ENCODE measurements around the gene RNF224. TPM values are rescaled to one million over a fixed set of nuclear protein-coding genes. Genes with fewer than 3 reads are reported as not detected.

The RNF224 gene
- total and polyA plus RNA-seq, 4 donors, result 0.06 to 2.2 (median 1.3) TPM; not detected in 1

GRCh38 chr9:137232101-137232500, 4.8 kb downstream of the RNF224 start:
- Histone ChIP-seq H3K36me3 (ENCODE audit: control insufficient read depth, insufficient read depth, low read length) (peaks cover 27% of the 10 kb centered on the region), H3K4me1 (ENCODE audit: control insufficient read depth, insufficient read depth, low read length) (peaks cover 27% of the 10 kb centered on the region), H3K27ac (ENCODE audit: low read depth, low read length) (no peak overlapping the region), H3K9me3 (ENCODE audit: control insufficient read depth, insufficient read depth, low read length) (no peaks in the 10 kb centered on the region), H3K27me3 (ENCODE audit: control insufficient read depth, insufficient read depth, low read length) (no peaks in the 10 kb centered on the region), H3K4me3 (ENCODE audit: low read depth, low read length) (no peak overlapping the region)
- no peak for DNase-seq (ENCODE audit: low read depth in 4 of 6, low spot score in 6 of 6)
- WGBS (ENCODE audit: insufficient coverage), result 84% methylated on average over 5 of the region's 10 CpGs

GRCh38 chr9:137232510-137232909, 5.2 kb downstream of the RNF224 start:
- H3K4me1 ChIP-seq (ENCODE audit: control insufficient read depth, insufficient read depth, low read length), result peaks cover 27% of the 10 kb centered on the region
- H3K9me3 ChIP-seq (ENCODE audit: control insufficient read depth, insufficient read depth, low read length), result no peaks in the 10 kb centered on the region
- no peak for DNase-seq (ENCODE audit: low read depth in 4 of 6, low spot score in 6 of 6)
- no peaks in the 10 kb centered on the region for H3K27me3 ChIP-seq (ENCODE audit: control insufficient read depth, insufficient read depth, low read length)
- H3K4me3 ChIP-seq (ENCODE audit: low read depth, low read length), result no peak overlapping the region
- H3K27ac ChIP-seq (ENCODE audit: low read depth, low read length), result no peak overlapping the region
- 80% methylated on average over 24 of the region's 24 CpGs for WGBS (ENCODE audit: insufficient coverage)
- H3K36me3 ChIP-seq (ENCODE audit: control insufficient read depth, insufficient read depth, low read length), result peaks cover 28% of the 10 kb centered on the region

- DNase-seq (ENCODE audit: low read depth in 4 of 6, low spot score in 6 of 6), result no peak
- Histone ChIP-seq H3K27ac (ENCODE audit: low read depth, low read length) (no peak overlapping the region), H3K9me3 (ENCODE audit: control insufficient read depth, insufficient read depth, low read length) (no peaks in the 10 kb centered on the region), H3K27me3 (ENCODE audit: control insufficient read depth, insufficient read depth, low read length) (no peaks in the 10 kb centered on the region), H3K36me3 (ENCODE audit: control insufficient read depth, insufficient read depth, low read length) (peaks cover 36% of the 10 kb centered on the region), H3K4me3 (ENCODE audit: low read depth, low read length) (no peak overlapping the region), H3K4me1 (ENCODE audit: control insufficient read depth, insufficient read depth, low read length) (peaks cover 33% of the 10 kb centered on the region)
- WGBS (ENCODE audit: insufficient coverage), result 82% methylated on average over 35 of the region's 40 CpGs
Measured at GRCh38 chr9:137233143-137233980, 6.1 kb downstream of the RNF224 start.

- 62% methylated on average over 37 of the region's 40 CpGs for WGBS (ENCODE audit: insufficient coverage)
- Histone ChIP-seq H3K36me3 (ENCODE audit: control insufficient read depth, insufficient read depth, low read length) (peaks cover 43% of the 10 kb centered on the region), H3K27ac (ENCODE audit: low read depth, low read length) (no peak overlapping the region), H3K4me1 (ENCODE audit: control insufficient read depth, insufficient read depth, low read length) (peaks cover 42% of the 10 kb centered on the region), H3K9me3 (ENCODE audit: control insufficient read depth, insufficient read depth, low read length) (no peaks in the 10 kb centered on the region), H3K27me3 (ENCODE audit: control insufficient read depth, insufficient read depth, low read length) (no peaks in the 10 kb centered on the region), H3K4me3 (ENCODE audit: low read depth, low read length) (no peak overlapping the region)
- no peak for DNase-seq (ENCODE audit: low read depth in 4 of 6, low spot score in 6 of 6)
Measured at GRCh38 chr9:137234055-137234697, 6.9 kb downstream of the RNF224 start.

- Histone ChIP-seq H3K4me1 (ENCODE audit: control insufficient read depth, insufficient read depth, low read length) (peaks cover 49% of the 10 kb centered on the region), H3K9me3 (ENCODE audit: control insufficient read depth, insufficient read depth, low read length) (no peaks in the 10 kb centered on the region), H3K27ac (ENCODE audit: low read depth, low read length) (no peak overlapping the region), H3K27me3 (ENCODE audit: control insufficient read depth, insufficient read depth, low read length) (no peaks in the 10 kb centered on the region), H3K4me3 (ENCODE audit: low read depth, low read length) (no peak overlapping the region), H3K36me3 (ENCODE audit: control insufficient read depth, insufficient read depth, low read length) (peaks cover 43% of the 10 kb centered on the region)
- DNase-seq (ENCODE audit: low read depth in 4 of 6, low spot score in 6 of 6), result no peak
- WGBS (ENCODE audit: insufficient coverage), result 82% methylated on average over 17 of the region's 18 CpGs
Measured at GRCh38 chr9:137234758-137235423, 7.6 kb downstream of the RNF224 start.

- Histone ChIP-seq H3K4me1 (ENCODE audit: control insufficient read depth, insufficient read depth, low read length) (peaks cover 52% of the 10 kb centered on the region), H3K4me3 (ENCODE audit: low read depth, low read length) (no peak overlapping the region), H3K27me3 (ENCODE audit: control insufficient read depth, insufficient read depth, low read length) (no peaks in the 10 kb centered on the region), H3K36me3 (ENCODE audit: control insufficient read depth, insufficient read depth, low read length) (peaks cover 43% of the 10 kb centered on the region), H3K9me3 (ENCODE audit: control insufficient read depth, insufficient read depth, low read length) (no peaks in the 10 kb centered on the region), H3K27ac (ENCODE audit: low read depth, low read length) (no peak overlapping the region)
- WGBS (ENCODE audit: insufficient coverage), result 75% methylated on average over 32 of the region's 35 CpGs
- DNase-seq (ENCODE audit: low read depth in 4 of 6, low spot score in 6 of 6), result no peak
Measured at GRCh38 chr9:137235424-137236237, 8.3 kb downstream of the RNF224 start.

GRCh38 chr9:137236238-137236935, 9.1 kb downstream of the RNF224 start:
- Histone ChIP-seq H3K4me1 (ENCODE audit: control insufficient read depth, insufficient read depth, low read length) (peaks cover 52% of the 10 kb centered on the region), H3K4me3 (ENCODE audit: low read depth, low read length) (no peak overlapping the region)
- WGBS (ENCODE audit: insufficient coverage), result 14% methylated on average over 28 of the region's 31 CpGs

GRCh38 chr9:137236936-137237421, 9.7 kb downstream of the RNF224 start:
- Histone ChIP-seq H3K9me3 (ENCODE audit: control insufficient read depth, insufficient read depth, low read length) (no peaks in the 10 kb centered on the region), H3K4me1 (ENCODE audit: control insufficient read depth, insufficient read depth, low read length) (peaks cover 54% of the 10 kb centered on the region), H3K4me3 (ENCODE audit: low read depth, low read length) (no peak overlapping the region), H3K27ac (ENCODE audit: low read depth, low read length) (peak overlapping the region; percentile 58), H3K36me3 (ENCODE audit: control insufficient read depth, insufficient read depth, low read length) (peaks cover 46% of the 10 kb centered on the region), H3K27me3 (ENCODE audit: control insufficient read depth, insufficient read depth, low read length) (no peaks in the 10 kb centered on the region)
- DNase-seq (ENCODE audit: low read depth in 4 of 6, low spot score in 6 of 6), result no peak
- 32% methylated on average over 10 of the region's 11 CpGs for WGBS (ENCODE audit: insufficient coverage)

More at GRCh38 chr9:137236238-137236935, 9.1 kb downstream of the RNF224 start:
- DNase-seq (ENCODE audit: low read depth in 4 of 6, low spot score in 6 of 6), result peak in 2 of 6 donors; percentile 82 to 83
- Histone ChIP-seq H3K9me3 (ENCODE audit: control insufficient read depth, insufficient read depth, low read length) (no peaks in the 10 kb centered on the region), H3K27ac (ENCODE audit: low read depth, low read length) (no peak overlapping the region), H3K27me3 (ENCODE audit: control insufficient read depth, insufficient read depth, low read length) (no peaks in the 10 kb centered on the region), H3K36me3 (ENCODE audit: control insufficient read depth, insufficient read depth, low read length) (peaks cover 43% of the 10 kb centered on the region)

All from spinal cord (tissue), 10 donors.